Fibroblast of skin of right biceps (primary cell): ENCODE measurements around the gene TMEM238.
A peak's percentile ranks its signal among the peaks of the same experiment; 100 is the strongest.

ENCODE experiments used
- DNase-seq: peaks from one replicate; pipeline ENCODE4 v3.0.0-alpha.2; 2013

The TMEM238 gene

GRCh38 chr19:55400281-55401087 is 16.4 kb upstream of the TMEM238 start:
- DNase-seq: no peak

DNA sequence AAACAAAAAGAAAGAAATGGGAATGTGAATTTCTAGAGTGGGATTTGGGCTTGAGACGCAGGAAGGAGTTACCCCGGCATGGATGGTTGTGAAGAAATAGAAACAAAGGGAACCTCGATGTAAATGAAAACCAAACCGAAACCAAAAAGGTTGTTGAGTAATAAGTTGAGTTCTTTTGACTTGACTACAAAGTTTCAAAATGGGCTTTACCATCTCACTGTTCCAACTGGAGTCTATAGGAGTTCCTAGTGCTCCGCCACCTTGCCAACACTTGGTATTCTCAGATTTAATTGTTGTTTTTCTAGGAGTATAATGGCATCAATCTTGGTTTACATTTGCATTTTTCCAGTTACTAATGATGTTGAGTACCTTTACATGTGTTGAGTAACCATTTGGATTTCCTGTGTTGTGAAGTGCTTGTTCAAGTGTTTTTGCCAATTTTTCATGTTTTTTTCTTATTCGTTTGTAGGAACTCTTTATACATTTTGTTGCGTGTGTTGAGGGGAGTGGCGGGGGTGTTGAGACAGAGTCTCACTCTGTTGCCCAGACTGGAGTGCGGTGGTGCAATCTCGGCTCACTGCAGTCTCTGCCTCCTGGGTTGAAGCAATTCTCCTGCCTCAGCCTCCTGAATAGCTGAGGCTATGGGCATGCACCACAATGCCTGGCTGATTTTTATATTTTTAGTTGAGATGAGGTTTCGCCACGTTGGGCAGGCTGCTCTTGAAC is 14.3 kb upstream of the TMEM238 start:
- no peak for DNase-seq

DNA sequence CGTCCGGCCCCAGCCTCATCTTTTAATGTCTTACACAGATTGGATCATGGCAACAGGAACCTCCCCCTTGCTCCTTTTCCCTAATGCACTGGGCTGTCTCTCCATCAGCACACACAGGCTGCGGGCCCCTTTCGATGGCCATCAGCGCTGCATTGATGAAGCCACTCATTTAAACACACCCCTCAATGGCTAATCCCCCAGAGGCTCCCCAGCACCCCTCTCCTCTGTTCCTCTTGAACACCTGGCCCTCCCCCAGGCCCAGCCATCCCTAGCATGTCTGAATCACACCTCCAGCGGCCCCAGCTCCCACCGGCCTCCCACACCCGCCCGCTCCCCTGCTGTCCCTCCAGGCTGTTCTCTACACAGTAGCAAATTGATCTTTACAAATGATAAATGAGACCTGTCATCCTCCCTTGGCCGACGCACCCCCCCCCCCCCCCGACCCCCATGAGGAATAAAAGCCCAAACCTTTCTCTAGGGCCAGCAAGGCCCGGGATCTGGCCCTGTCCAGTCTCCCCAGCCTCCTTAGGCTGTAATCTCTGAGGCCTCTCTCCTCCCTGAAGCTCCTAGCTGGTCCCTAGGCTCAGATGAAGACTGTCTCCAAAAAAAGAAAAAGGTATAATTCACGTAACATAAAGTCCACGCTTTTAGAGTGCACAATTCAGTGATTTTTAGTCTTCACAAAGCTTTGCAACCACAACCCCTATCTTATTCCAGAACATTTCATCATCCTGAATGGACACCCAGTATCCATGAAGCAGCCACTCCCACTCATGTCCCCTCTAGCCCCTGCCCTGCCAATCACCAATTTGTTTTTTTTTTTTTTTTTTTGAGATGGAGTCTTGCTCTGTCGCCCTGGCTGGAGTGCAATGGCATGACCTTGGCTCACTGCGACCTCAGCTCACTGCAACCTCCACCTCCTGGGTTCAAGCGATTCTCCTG is 9.0 kb upstream of the TMEM238 start:
- DNase-seq: no peak

- peak; percentile 30 for DNase-seq
Observed at GRCh38 chr19:55391702-55392615, 7.9 kb upstream of the TMEM238 start.

GRCh38 chr19:55391191-55391670 is 7.1 kb upstream of the TMEM238 start:
- no peak for DNase-seq

DNA sequence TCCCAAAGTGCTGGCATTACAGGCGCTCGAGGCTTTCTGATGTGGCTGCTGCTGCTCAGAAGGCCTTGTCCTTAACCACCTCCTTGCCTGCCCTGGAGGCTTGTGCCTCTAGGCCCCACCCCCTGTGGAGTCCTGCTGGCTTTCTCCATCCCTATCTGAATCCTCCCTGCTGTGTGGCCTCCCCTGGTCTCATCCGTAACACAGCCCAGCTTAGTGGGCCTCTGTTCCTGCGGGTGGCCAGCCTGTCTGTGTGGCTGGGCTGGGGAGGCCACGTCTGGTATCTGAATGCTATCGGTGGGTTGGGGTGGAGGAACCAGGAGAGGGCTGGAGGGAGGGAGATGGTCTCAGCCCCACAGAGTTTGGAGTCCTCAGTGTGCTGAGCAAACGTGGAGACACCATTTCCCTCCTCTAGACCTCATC is 6.4 kb upstream of the TMEM238 start:
- no peak for DNase-seq

DNA sequence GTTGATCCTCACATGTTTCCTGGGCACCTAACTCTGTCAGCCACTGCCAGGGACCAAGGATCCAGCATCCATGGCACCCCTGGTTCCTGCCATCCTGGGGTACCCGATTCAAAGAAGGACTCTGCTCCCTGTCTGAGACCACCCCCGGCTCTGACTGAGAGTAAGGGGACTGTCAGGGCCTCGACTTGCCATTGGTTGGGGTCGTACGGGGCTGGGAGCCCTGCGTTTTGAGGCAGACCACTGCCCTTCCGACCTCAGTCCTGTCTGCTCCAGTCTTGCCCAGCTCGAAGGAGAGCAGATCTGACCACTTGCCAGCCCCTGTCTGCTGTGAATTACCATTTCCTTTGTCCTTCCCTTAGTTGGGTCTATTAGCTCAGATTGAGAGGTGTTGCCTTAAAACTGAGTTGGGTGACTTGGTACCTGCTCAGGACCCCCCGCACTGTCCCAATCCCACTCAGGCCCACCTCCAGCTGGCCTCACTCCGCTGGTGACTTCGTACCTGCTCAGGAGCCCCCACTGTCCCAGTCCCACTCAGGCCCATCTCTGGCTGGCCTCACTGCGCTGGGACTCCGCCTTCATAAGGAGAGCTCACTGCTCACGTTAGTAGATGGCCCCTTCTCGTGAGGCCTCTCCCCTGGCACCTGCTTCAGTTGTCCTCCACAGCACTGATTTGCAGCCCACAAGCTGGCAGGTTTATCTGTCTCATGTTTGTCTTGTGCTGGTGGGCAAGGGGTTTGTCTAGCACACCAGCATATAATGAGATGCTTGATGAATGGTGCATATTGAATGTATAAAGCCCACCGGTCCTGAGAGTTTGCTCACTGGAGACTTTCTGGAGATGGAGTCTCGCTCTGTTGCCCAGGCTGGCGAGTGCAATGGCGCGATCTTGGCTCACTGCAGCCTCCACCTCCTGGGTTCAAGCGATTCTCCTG is 5.6 kb upstream of the TMEM238 start:
- DNase-seq: no peak

- no peak for DNase-seq
Observed at GRCh38 chr19:55387736-55388497, 3.8 kb upstream of the TMEM238 start.

DNA sequence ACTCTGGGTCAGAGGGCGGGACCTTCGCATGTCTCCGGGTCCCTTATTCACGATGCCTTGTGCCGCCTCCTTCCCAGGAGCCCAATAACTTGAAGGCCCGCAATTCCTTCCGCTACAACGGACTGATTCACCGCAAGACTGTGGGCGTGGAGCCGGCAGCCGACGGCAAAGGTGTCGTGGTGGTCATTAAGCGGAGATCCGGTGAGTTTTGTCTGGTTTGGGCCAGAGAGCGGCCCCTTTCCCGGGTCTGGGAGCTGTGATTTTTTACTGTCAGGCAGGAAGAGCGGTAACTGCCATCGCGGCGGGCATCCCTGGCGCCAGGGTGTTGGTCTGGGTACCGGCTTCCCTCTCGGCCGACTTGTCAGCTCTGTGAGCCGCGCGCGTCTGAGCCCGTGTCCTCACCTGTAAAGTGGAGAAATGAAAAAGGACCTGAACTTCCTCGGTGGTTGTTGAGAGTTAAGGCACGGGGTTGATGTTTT is 2.4 kb upstream of the TMEM238 start:
- DNase-seq: no peak

GRCh38 chr19:55385724-55386492 is 1.8 kb upstream of the TMEM238 start, which contains the start of gene RPL28:
TSS of gene RPL28 (plus strand) at chr19:55385932. CDS start at chr19:55386358, 426 bp downstream.
- peak; percentile 98 for DNase-seq

- DNase-seq: peak; percentile 95
Observed at GRCh38 chr19:55384920-55385723, 1.0 kb upstream of the TMEM238 start.

- DNase-seq: peak; percentile 74
Observed at GRCh38 chr19:55383279-55384130, 587 bp downstream of the TMEM238 start.

- no peak for DNase-seq
Observed at GRCh38 chr19:55382522-55383054, 1.5 kb downstream of the TMEM238 start.

DNA sequence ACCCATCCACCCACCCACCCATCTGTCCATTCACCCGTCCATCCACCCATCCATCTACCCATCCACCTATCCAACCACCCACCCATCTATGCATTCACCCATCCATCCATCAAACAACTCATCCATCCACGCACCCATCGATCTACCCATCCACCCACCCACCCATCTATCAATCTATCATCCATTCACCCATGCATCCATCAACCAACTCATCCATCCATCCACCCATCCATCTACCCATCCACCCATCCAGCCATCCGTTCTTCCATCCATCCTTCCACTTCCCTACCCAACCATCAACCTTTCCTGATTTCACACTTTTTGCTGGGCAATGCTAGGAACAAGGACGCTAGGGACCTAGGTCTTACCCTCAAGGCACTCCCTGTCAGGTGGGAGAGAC is 2.1 kb downstream of the TMEM238 start:
- no peak for DNase-seq

- no peak for DNase-seq
Observed at GRCh38 chr19:55379174-55379573, 4.9 kb downstream of the TMEM238 start.

- DNase-seq: no peak
Observed at GRCh38 chr19:55377356-55378131, 6.5 kb downstream of the TMEM238 start.
